ENCODE results near the gene DNTTIP2.

Gene DNTTIP2

GRCh38 chr1:93829061-93829460 lies 49.9 kb downstream of the DNTTIP2 start:
- DNase-seq (ENCODE audit: low read depth), result no peak
- no peak for TF ChIP-seq CTCF (IDR thresholded peaks at IDR 0.05; ENCODE audit: low read depth, low read length)
- no peak for TF ChIP-seq POLR2A (IDR thresholded peaks at IDR 0.05; ENCODE audit: extremely low read depth, insufficient read length)
- no peak for TF ChIP-seq MAX (IDR thresholded peaks at IDR 0.05; ENCODE audit: low read depth, low read length)
- no peak for TF ChIP-seq MYC (IDR thresholded peaks at IDR 0.05; ENCODE audit: low read depth, low read length)
- no peak overlapping the region for H3K4me3 ChIP-seq (ENCODE audit: low read depth, low read length)

DNA sequence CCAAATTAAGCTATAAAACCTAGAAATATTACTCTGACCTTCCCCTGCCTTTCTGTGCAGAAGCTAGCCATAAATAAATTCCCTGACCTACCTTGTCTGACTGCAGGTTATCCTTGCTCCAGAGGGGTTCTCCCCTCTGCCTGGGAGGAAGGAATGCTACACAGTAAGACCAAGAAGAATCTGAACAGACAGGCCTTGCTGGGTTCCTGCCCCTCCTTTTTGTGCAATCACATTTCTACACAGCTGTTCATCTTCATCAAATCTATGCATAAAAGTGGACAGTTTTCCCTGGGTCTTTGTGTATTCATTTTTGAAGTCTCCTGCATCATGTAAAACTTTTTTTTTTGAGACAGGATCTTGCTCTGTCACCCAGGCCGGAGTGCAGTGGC lies 50.6 kb downstream of the DNTTIP2 start:
- TF ChIP-seq POLR2A (IDR thresholded peaks at IDR 0.05; ENCODE audit: extremely low read depth, insufficient read length) (no peak), MYC (IDR thresholded peaks at IDR 0.05; ENCODE audit: low read depth, low read length) (no peak), CTCF (IDR thresholded peaks at IDR 0.05; ENCODE audit: low read depth, low read length) (no peak)

GRCh38 chr1:93827633-93828366 lies 51.2 kb downstream of the DNTTIP2 start:
- TF ChIP-seq CTCF (IDR thresholded peaks at IDR 0.05; ENCODE audit: low read depth, low read length) (no peak), MYC (IDR thresholded peaks at IDR 0.05; ENCODE audit: low read depth, low read length) (no peak), POLR2A (IDR thresholded peaks at IDR 0.05; ENCODE audit: extremely low read depth, insufficient read length) (no peak), MAX (IDR thresholded peaks at IDR 0.05; ENCODE audit: low read depth, low read length) (no peak)
- DNase-seq (ENCODE audit: low read depth), result no peak
- H3K4me3 ChIP-seq (ENCODE audit: low read depth, low read length), result no peak overlapping the region

More for the DNA sequence above, 50.6 kb downstream of the DNTTIP2 start:
- no peak for DNase-seq (ENCODE audit: low read depth)
- no peak overlapping the region for H3K4me3 ChIP-seq (ENCODE audit: low read depth, low read length)

DNA sequence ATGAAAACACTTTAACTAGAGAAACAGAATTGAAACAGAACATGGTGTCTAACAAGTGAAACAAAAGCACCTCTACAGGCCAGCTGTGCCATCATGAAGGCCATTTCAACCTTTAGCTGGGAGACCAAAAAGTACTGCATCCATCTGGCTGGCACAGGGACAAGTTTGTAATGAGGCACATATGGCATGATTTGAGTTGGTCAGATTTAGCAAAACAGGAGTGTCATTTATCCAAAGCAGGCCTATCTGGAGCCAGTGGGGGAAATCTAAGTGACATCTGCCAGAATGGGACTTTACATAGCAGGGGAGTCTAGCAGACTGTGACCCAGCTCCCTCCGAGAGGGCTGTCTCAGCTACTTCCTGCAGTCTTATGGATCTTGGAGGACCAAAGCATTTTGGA lies 51.9 kb downstream of the DNTTIP2 start:
- no peak for DNase-seq (ENCODE audit: low read depth)
- TF ChIP-seq CTCF (IDR thresholded peaks at IDR 0.05; ENCODE audit: low read depth, low read length) (no peak), POLR2A (IDR thresholded peaks at IDR 0.05; ENCODE audit: extremely low read depth, insufficient read length) (no peak), MAX (IDR thresholded peaks at IDR 0.05; ENCODE audit: low read depth, low read length) (no peak), MYC (IDR thresholded peaks at IDR 0.05; ENCODE audit: low read depth, low read length) (no peak)
- H3K4me3 ChIP-seq (ENCODE audit: low read depth, low read length), result no peak overlapping the region

DNA sequence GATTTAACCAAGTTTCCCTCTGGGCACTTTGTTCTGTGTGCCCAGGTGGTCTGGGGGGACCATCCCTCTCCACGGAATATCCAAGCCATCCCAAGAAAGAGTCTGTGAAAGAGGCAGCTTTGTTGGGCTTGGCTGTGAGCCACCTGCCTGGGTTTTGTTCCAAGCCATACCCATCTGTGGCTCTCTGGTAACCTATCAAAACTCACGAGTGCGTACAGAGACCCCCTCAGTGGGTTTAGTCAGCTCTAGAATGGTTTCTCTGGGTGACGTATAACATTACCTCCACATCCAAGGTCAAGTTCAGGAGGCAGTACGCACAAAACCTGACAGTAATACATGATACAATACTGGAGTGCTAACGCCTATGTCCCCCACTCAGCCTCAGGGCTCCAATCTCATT lies 54.2 kb downstream of the DNTTIP2 start:
- no peak overlapping the region for H3K4me3 ChIP-seq (ENCODE audit: low read depth, low read length)
- TF ChIP-seq CTCF (IDR thresholded peaks at IDR 0.05; ENCODE audit: low read depth, low read length) (no peak), MYC (IDR thresholded peaks at IDR 0.05; ENCODE audit: low read depth, low read length) (no peak), MAX (IDR thresholded peaks at IDR 0.05; ENCODE audit: low read depth, low read length) (no peak)
- DNase-seq (ENCODE audit: low read depth), result no peak

Measured in NB4 (cell line).